Gastroesophageal sphincter (tissue), 4 donors: ENCODE results near the gene ABCC12. TPM values are rescaled to one million over a fixed set of nuclear protein-coding genes. Genes with fewer than 3 reads are reported as not detected.

ENCODE experiments used
- ATAC-seq: fragments of 150-250 bp; one replicate; pipeline ENCODE4 v1.9.1; 2016; ENCODE audit warnings: mild to moderate bottlenecking, moderate library complexity
- H3K27ac ChIP-seq, 4 donors: fragments of 200-600 bp; sonication (generic) in 3 of 4; 1 replicate in 3 of 4; 2 replicates in 1 of 4; pipeline ENCODE4 v1.5.1; 2016 to 2019
- H3K27me3 ChIP-seq: fragments of 200-600 bp; sonication (generic); one replicate; pipeline ENCODE4 v1.5.1; 2019
- H3K36me3 ChIP-seq, 2 donors: fragments of 200-600 bp; sonication (generic); one replicate each; pipeline ENCODE4 v1.5.1; 2019; ENCODE audit warnings: control low read depth in 1 of 2
- H3K4me1 ChIP-seq, 3 donors: fragments of 200-600 bp; sonication (generic); 1 replicate in 2 of 3; 2 replicates in 1 of 3; pipeline ENCODE4 v1.5.1; 2016 to 2019; ENCODE audit warnings: control low read depth in 2 of 3
- H3K4me3 ChIP-seq, 2 donors: fragments of 200-600 bp; sonication (generic); one replicate each; pipeline ENCODE4 v1.5.1; 2019; ENCODE audit warnings: mild to moderate bottlenecking in 1 of 2, moderate library complexity in 1 of 2
- H3K9me3 ChIP-seq, 3 donors: fragments of 200-600 bp; sonication (generic); one replicate each; pipeline ENCODE4 v1.5.1; 2017 to 2019; ENCODE audit warnings: control low read depth in 2 of 3
- CTCF ChIP-seq, 4 experiments: fragments of 200-600 bp in 2 of 4; fragments of 450-650 bp in 2 of 4; sonication (generic) in 1 of 4; IDR thresholded peaks; one replicate each; pipeline ENCODE4 v1.5.1; 2017 to 2019; ENCODE audit warnings: antibody characterized with exemption in 4 of 4, mild to moderate bottlenecking in 2 of 4, moderate library complexity in 2 of 4
- EP300 ChIP-seq: sonication (generic); formaldehyde crosslinking; IDR thresholded peaks from one replicate; pipeline ENCODE4 v1.6.1; 2017; ENCODE audit warnings: antibody characterized with exemption, mild to moderate bottlenecking
- POLR2A ChIP-seq, 2 donors: fragments of 450-650 bp; IDR thresholded peaks; one replicate each; pipeline ENCODE4 v1.6.1; 2017; ENCODE audit warnings: antibody characterized with exemption in 2 of 2, mild to moderate bottlenecking in 2 of 2, moderate library complexity in 1 of 2
- POLR2AphosphoS5 ChIP-seq: sonication (generic); formaldehyde crosslinking; IDR thresholded peaks from one replicate; pipeline ENCODE4 v1.6.1; 2017; ENCODE audit warnings: antibody characterized with exemption
- WGBS, 2 donors: methylation state at CpG; one replicate each; pipeline ENCODE4 v1.1.5; 2018; ENCODE audit warnings: low coverage in 1 of 2; 5-methylcytosine and 5-hydroxymethylcytosine counted together
- total RNA-seq, 4 donors: library from RNA; depleted of rRNA; stranded (reverse); fragments of >200 nt; gene quantifications; one replicate each; pipeline ENCODE4 v1.1.0, GENCODE V29; 2016

Gene ABCC12
- total RNA-seq, 4 donors from 2014 or later = not detected

DNA sequence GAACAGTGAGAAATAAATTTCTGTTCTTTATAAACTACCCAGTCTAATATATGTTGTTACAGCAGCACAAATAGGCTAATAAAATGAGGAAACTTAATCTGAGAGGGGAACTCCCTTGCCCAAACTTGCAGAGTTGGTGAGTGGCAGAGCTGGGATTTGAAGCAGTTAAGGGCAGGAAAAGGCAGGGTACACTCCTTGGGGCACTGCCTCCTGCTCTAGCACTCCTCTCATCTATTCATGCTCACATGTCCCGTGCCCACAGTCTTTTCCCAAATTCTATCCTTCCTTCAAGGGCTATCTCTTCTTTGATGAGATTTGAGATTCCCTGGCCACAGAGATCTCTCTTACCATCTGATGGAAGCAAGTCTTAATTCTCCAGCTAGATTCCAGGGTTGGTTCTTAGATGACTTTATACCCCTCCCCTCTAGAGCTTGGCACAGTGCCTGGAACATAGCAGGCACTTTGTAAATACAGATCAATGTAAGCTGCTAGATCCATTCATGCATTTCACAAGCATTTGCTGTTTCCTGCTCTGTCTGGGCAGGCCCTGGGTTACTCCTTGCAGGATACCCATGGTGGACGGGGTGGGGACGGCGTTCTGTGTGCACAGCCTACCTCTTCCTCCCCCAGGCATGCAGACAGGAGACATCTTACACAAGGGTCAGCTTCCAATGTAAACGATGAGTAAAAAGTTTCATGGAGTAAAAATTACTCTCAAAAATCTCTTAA, 39.2 kb upstream of the ABCC12 start:
- no peak for ATAC-seq
- H3K27me3 ChIP-seq = no peaks in the 10 kb centered on the region
- no peaks in the 10 kb centered on the region for H3K36me3 ChIP-seq
- WGBS, 2 donors = 19 to 24% methylated on average over 4 to 5 of the region's 5 CpGs
- H3K4me1 ChIP-seq = no peaks in the 10 kb centered on the region
- H3K4me3 ChIP-seq = no peak overlapping the region
- peaks cover 0 to 4% (median 0%) of the 10 kb centered on the region in 3 donors for H3K9me3 ChIP-seq
- TF ChIP-seq POLR2AphosphoS5 = no peak
- H3K27ac ChIP-seq = no peak overlapping the region

GRCh38 chr16:48193846-48194245, 38.1 kb upstream of the ABCC12 start:
- WGBS, 2 donors = 83 to 96% methylated on average over 3 to 5 of the region's 7 CpGs
- H3K9me3 ChIP-seq = peaks cover 0 to 3% (median 0%) of the 10 kb centered on the region in 3 donors
- H3K36me3 ChIP-seq = no peaks in the 10 kb centered on the region
- ATAC-seq = no peak
- H3K27ac ChIP-seq = no peak overlapping the region
- H3K27me3 ChIP-seq = no peaks in the 10 kb centered on the region
- H3K4me3 ChIP-seq = no peak overlapping the region
- TF ChIP-seq EP300 = no peak
- no peaks in the 10 kb centered on the region for H3K4me1 ChIP-seq

DNA sequence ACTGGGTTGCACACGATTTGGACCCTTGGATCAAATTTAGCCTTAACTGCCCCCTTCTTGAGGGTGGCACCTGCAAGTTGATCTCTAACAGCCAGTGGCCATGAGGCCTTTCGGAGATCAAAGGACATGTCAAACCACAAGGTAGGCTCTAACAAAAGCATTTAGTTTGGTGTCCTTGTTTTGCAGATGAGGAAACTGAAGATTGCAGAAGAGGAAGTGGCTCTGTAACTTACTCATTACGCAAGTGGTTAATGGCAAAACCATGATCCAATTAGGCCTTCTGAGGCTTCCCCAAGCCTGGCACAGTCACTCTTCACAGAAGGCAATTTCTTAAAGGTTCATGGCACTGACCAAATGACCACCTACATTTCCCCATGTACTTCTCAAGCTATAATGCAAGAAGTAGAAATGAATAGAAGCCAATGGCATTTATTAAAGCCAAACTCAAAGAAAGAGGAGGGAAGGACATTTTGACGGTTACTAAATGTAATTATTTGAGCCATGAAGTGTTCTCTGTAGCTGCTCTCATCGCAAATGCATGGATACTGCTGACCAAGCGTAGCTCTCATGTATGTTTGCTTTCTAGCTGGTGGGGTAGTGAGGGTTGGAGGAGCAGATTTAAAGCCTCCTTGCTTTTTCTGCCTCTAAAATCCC, 32.8 kb upstream of the ABCC12 start:
- Histone ChIP-seq H3K27me3 (no peaks in the 10 kb centered on the region), H3K4me3 (no peak overlapping the region), H3K27ac (no peak overlapping the region), H3K36me3 (no peaks in the 10 kb centered on the region), H3K9me3 (no peaks in the 10 kb centered on the region), H3K4me1 (no peaks in the 10 kb centered on the region)
- WGBS, 2 donors = 79 to 86% methylated on average over 4 to 6 of the region's 6 CpGs
- no peak for ATAC-seq
- TF ChIP-seq POLR2A (IDR thresholded peaks at IDR 0.05) = no peak
- TF ChIP-seq EP300 = no peak
- no peak for TF ChIP-seq CTCF (IDR thresholded peaks at IDR 0.05)
- no peak for TF ChIP-seq POLR2AphosphoS5

DNA sequence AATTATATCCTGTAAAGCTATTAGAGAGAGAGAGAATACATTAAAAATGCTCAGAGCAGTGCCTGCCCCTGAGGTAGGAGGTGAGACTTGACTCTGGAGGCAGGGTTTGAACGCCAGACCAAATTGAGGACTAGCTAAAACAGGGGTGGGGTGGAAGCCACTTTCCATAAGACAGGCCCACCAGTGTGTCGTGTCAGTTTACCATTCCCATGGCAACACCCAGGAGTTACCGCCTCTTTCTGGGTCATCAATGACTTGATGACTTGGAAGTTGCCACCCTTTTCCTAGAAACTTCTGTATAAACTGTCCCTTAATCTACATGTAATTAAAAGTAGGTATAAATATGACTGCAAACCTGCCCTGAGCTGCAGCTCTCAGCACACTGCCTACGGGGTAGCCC, 32.0 kb upstream of the ABCC12 start:
- no peaks in the 10 kb centered on the region for H3K36me3 ChIP-seq
- H3K9me3 ChIP-seq = no peaks in the 10 kb centered on the region
- ATAC-seq = no peak

DNA sequence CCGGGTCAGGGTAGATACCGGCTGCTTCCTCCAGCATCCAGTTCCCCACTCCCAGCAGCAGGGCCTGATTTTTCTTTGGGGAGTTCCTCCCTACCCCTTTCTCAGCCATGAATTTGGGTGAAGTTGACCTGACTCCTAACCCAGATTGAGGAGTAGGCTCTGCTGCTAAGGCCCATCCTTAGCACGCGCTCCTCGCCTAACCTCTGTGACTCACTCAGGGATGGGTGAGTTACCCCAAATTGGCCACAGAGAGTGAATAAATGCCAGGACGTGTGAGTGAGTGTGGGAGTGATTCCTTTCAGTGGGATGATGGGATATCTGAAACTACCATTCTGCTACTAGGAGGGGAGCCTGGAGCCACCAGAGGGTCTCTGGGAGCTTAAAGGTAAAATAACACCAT, 28.9 kb upstream of the ABCC12 start:
- no peaks in the 10 kb centered on the region for H3K9me3 ChIP-seq
- no peak overlapping the region for H3K4me3 ChIP-seq
- 59 to 83% methylated on average over 1 to 2 of the region's 6 CpGs for WGBS, 2 donors
- ATAC-seq = no peak
- H3K27me3 ChIP-seq = no peaks in the 10 kb centered on the region
- no peaks in the 10 kb centered on the region for H3K36me3 ChIP-seq
- no peak for TF ChIP-seq POLR2A (IDR thresholded peaks at IDR 0.05)
- TF ChIP-seq POLR2AphosphoS5 = no peak
- TF ChIP-seq CTCF (IDR thresholded peaks at IDR 0.05) = no peak
- TF ChIP-seq EP300 = no peak
- no peaks in the 10 kb centered on the region for H3K4me1 ChIP-seq
- no peak overlapping the region for H3K27ac ChIP-seq

More for the DNA sequence above, 32.0 kb upstream of the ABCC12 start:
- Histone ChIP-seq H3K4me3 (no peak overlapping the region), H3K27ac (no peak overlapping the region), H3K4me1 (no peaks in the 10 kb centered on the region), H3K27me3 (no peaks in the 10 kb centered on the region)
- no peak for TF ChIP-seq CTCF (IDR thresholded peaks at IDR 0.05)
- no peak for TF ChIP-seq POLR2A (IDR thresholded peaks at IDR 0.05)
- no peak for TF ChIP-seq POLR2AphosphoS5
- no peak for TF ChIP-seq EP300
- whole genome bisulfite sequencing, 2 donors = 60 to 67% methylated on average over 1 to 3 of the region's 4 CpGs
